Hepatocyte (in vitro differentiated cells): ENCODE results near the gene ZNF287. TPM values are rescaled to one million over a fixed set of nuclear protein-coding genes. Genes with fewer than 3 reads are reported as not detected.
A peak's percentile ranks its signal among the peaks of the same experiment; 100 is the strongest.
"Not testable (repeated sequence)": the region's sequence is repeated elsewhere in the genome, so short reads cannot be mapped to it uniquely, and the experiment has no call there.

ENCODE experiments used
- DNase-seq: peaks from one replicate; pipeline ENCODE4 v3.0.0-alpha.2; 2016; ENCODE audit warnings: low spot score
- H2AFZ ChIP-seq: fragments of 200-600 bp; sonication (generic); 2 replicates; pipeline ENCODE4 v1.6.0; 2016; ENCODE audit warnings: antibody characterized with exemption, mild to moderate bottlenecking
- H3K27ac ChIP-seq: fragments of 200-600 bp; sonication (generic); 2 replicates; pipeline ENCODE4 v1.5.1; 2016; ENCODE audit warnings: mild to moderate bottlenecking
- H3K27me3 ChIP-seq: fragments of 200-600 bp; sonication (generic); 2 replicates; pipeline ENCODE4 v1.6.1; 2016
- H3K36me3 ChIP-seq: fragments of 200-600 bp; sonication (generic); replicated peaks from 2 replicates; pipeline ENCODE4 v1.5.1; 2016; ENCODE audit warnings: low read depth; ENCODE audit not compliant: insufficient read depth
- H3K4me1 ChIP-seq: fragments of 200-600 bp; sonication (generic); 2 replicates; pipeline ENCODE4 v1.5.1; 2016; ENCODE audit warnings: mild to moderate bottlenecking, moderate library complexity; ENCODE audit not compliant: insufficient read depth
- H3K4me2 ChIP-seq: fragments of 200-600 bp; sonication (generic); 2 replicates; pipeline ENCODE4 v1.6.0; 2016
- H3K4me3 ChIP-seq: fragments of 200-600 bp; sonication (generic); 2 replicates; pipeline ENCODE4 v1.5.1; 2016; ENCODE audit warnings: mild to moderate bottlenecking
- H3K79me2 ChIP-seq: fragments of 200-600 bp; sonication (generic); 2 replicates; pipeline ENCODE4 v1.6.0; 2017; ENCODE audit warnings: mild to moderate bottlenecking
- H3K9me2 ChIP-seq: fragments of 200-600 bp; sonication (generic); replicated peaks from 2 replicates; pipeline ENCODE4 v1.6.0; 2017; ENCODE audit warnings: mild to moderate bottlenecking; ENCODE audit not compliant: insufficient read depth
- H3K9me3 ChIP-seq: fragments of 200-600 bp; sonication (generic); 2 replicates; pipeline ENCODE4 v1.5.1; 2016; ENCODE audit warnings: low read depth, mild to moderate bottlenecking
- H4K20me1 ChIP-seq: fragments of 200-600 bp; sonication (generic); 2 replicates; pipeline ENCODE4 v1.6.0; 2016; ENCODE audit warnings: mild to moderate bottlenecking; ENCODE audit not compliant: insufficient read depth, poor library complexity, severe bottlenecking
- CTCF ChIP-seq: fragments of 200-600 bp; sonication (generic); IDR thresholded peaks from 2 replicates; pipeline ENCODE4 v1.5.1; 2016; ENCODE audit warnings: antibody characterized with exemption, mild to moderate bottlenecking; ENCODE audit not compliant: poor library complexity
- EZH2 ChIP-seq: fragments of 200-600 bp; sonication (generic); IDR thresholded peaks from 2 replicates; pipeline ENCODE4 v1.6.1; 2016; ENCODE audit warnings: antibody characterized with exemption, mild to moderate bottlenecking, borderline replicate concordance
- EZH2phosphoT487 ChIP-seq: fragments of 200-600 bp; sonication (generic); IDR thresholded peaks from one replicate; pipeline ENCODE4 v1.6.1; 2018; ENCODE audit warnings: antibody characterized with exemption, mild to moderate bottlenecking, low read depth, moderate library complexity; ENCODE audit not compliant: unreplicated experiment, severe bottlenecking
- WGBS: methylation state at CpG from one replicate; pipeline ENCODE4 v1.1.6; 2016; ENCODE audit warnings: low lambda C conversion rate; ENCODE audit errors: missing lambda C conversion rate; 5-methylcytosine and 5-hydroxymethylcytosine counted together
- polyA plus RNA-seq: library from polyadenylated mRNA; unstranded; fragments of >200 nt; fragmentation: Nextera tagmentation; extraction: Ambion mirVana; gene quantifications from 2 replicates; pipeline ENCODE4 v1.2.1, GENCODE V29; 2016
- total RNA-seq: library from RNA; depleted of rRNA; stranded (reverse); fragments of >200 nt; gene quantifications from 2 replicates; pipeline ENCODE4 v1.2.3, GENCODE V29; 2014

Gene ZNF287
- total and polyA plus RNA-seq, 2 experiments from 2014 or later: 7.1 to 10.6 TPM

- H4K20me1 ChIP-seq: no peaks in the 10 kb centered on the region
- H3K79me2 ChIP-seq: no peaks in the 10 kb centered on the region
- no peaks in the 10 kb centered on the region for H3K9me3 ChIP-seq
- WGBS: 90% methylated on average over 1 of the region's 1 CpG
- H3K27me3 ChIP-seq: peaks cover 1% of the 10 kb centered on the region
- no peaks in the 10 kb centered on the region for H3K9me2 ChIP-seq
- H3K4me2 ChIP-seq: no peak overlapping the region
- no peak overlapping the region for H2AFZ ChIP-seq
- peaks cover 4% of the 10 kb centered on the region for H3K4me1 ChIP-seq
- H3K36me3 ChIP-seq: no peaks in the 10 kb centered on the region
- no peak for TF ChIP-seq EZH2phosphoT487
- no peak for TF ChIP-seq EZH2
- no peak for TF ChIP-seq CTCF
- no peak overlapping the region for H3K27ac ChIP-seq
- H3K4me3 ChIP-seq: no peak overlapping the region
- DNase-seq: no peak
Observed at GRCh38 chr17:16534236-16534635, 34.8 kb downstream of the ZNF287 start.

GRCh38 chr17:16529906-16530305, 39.1 kb downstream of the ZNF287 start:
- no peaks in the 10 kb centered on the region for H3K9me2 ChIP-seq
- no peaks in the 10 kb centered on the region for H3K36me3 ChIP-seq
- no peak for DNase-seq
- no peaks in the 10 kb centered on the region for H3K79me2 ChIP-seq
- no peaks in the 10 kb centered on the region for H4K20me1 ChIP-seq
- no peak overlapping the region for H2AFZ ChIP-seq
- peaks cover 2% of the 10 kb centered on the region for H3K4me1 ChIP-seq
- no peak overlapping the region for H3K4me2 ChIP-seq
- WGBS: 84% methylated on average over 4 of the region's 4 CpGs
- no peak overlapping the region for H3K4me3 ChIP-seq
- H3K9me3 ChIP-seq: no peaks in the 10 kb centered on the region
- H3K27ac ChIP-seq: no peak overlapping the region
- peaks cover 4% of the 10 kb centered on the region for H3K27me3 ChIP-seq
- TF ChIP-seq EZH2: no peak
- TF ChIP-seq CTCF: no peak
- no peak for TF ChIP-seq EZH2phosphoT487

GRCh38 chr17:16527298-16527697, 41.7 kb downstream of the ZNF287 start:
- Histone ChIP-seq H3K9me3 (no peaks in the 10 kb centered on the region), H3K4me3 (no peak overlapping the region), H3K4me1 (no peaks in the 10 kb centered on the region), H2AFZ (no peak overlapping the region), H3K79me2 (no peaks in the 10 kb centered on the region), H4K20me1 (no peaks in the 10 kb centered on the region), H3K36me3 (no peaks in the 10 kb centered on the region), H3K27ac (no peak overlapping the region), H3K4me2 (no peak overlapping the region), H3K9me2 (no peaks in the 10 kb centered on the region), H3K27me3 (peaks cover 4% of the 10 kb centered on the region)
- 89% methylated on average over 4 of the region's 4 CpGs for WGBS
- no peak for DNase-seq
- TF ChIP-seq EZH2phosphoT487: no peak
- no peak for TF ChIP-seq EZH2
- TF ChIP-seq CTCF: no peak

GRCh38 chr17:16525556-16525955, 43.4 kb downstream of the ZNF287 start:
- H3K4me1 ChIP-seq, H2AFZ ChIP-seq, H3K27me3 ChIP-seq, H4K20me1 ChIP-seq, H3K4me2 ChIP-seq, H3K79me2 ChIP-seq, H3K9me2 ChIP-seq, H3K9me3 ChIP-seq, DNase-seq, H3K27ac ChIP-seq, H3K4me3 ChIP-seq, H3K36me3 ChIP-seq: not testable (repeated sequence)
- peak; percentile 8 for TF ChIP-seq CTCF
- WGBS: 94% methylated on average over 6 of the region's 6 CpGs
